MM.1S (cell line): ENCODE measurements around the gene ARHGEF19.
A peak's percentile ranks its signal among the peaks of the same experiment; 100 is the strongest.
"Not testable (repeated sequence)": the region's sequence is repeated elsewhere in the genome, so short reads cannot be mapped to it uniquely, and the experiment has no call there.

Experiments used
- DNase-seq: peaks from one replicate; pipeline ENCODE4 v3.0.0-alpha.2; 2015
- H2AFZ ChIP-seq: fragments of 300-600 bp; sonication (generic); 2 replicates; pipeline ENCODE4 v1.6.0; 2016; ENCODE audit warnings: antibody characterized with exemption, low read length
- H3F3A ChIP-seq: fragments of 300-600 bp; sonication (generic); 2 replicates; pipeline ENCODE4 v1.6.1; 2016; ENCODE audit warnings: mild to moderate bottlenecking, antibody characterized with exemption, low read length, moderate library complexity, mixed read lengths; ENCODE audit not compliant: insufficient read depth
- H3K27ac ChIP-seq: fragments of 300-600 bp; sonication (generic); 2 replicates; pipeline ENCODE4 v1.5.1; 2016; ENCODE audit warnings: mild to moderate bottlenecking, low read length
- H3K27me3 ChIP-seq: fragments of 300-600 bp; sonication (generic); replicated peaks from 2 replicates; pipeline ENCODE4 v1.6.0; 2016; ENCODE audit warnings: low read length; ENCODE audit not compliant: insufficient read depth
- H3K36me3 ChIP-seq: fragments of 300-600 bp; sonication (generic); replicated peaks from 2 replicates; pipeline ENCODE4 v1.6.1; 2016; ENCODE audit warnings: mild to moderate bottlenecking, low read length, mixed read lengths; ENCODE audit not compliant: insufficient read depth
- H3K4me1 ChIP-seq: fragments of 300-600 bp; sonication (generic); 2 replicates; pipeline ENCODE4 v1.6.1; 2016; ENCODE audit warnings: low read length, mixed read lengths
- H3K4me2 ChIP-seq: fragments of 300-600 bp; sonication (generic); 2 replicates; pipeline ENCODE4 v1.6.0; 2016; ENCODE audit warnings: low read depth, low read length
- H3K4me3 ChIP-seq: fragments of 300-600 bp; sonication (generic); 2 replicates; pipeline ENCODE4 v1.5.1; 2016; ENCODE audit warnings: low read length, mixed read lengths
- H3K79me2 ChIP-seq: fragments of 300-600 bp; sonication (generic); 2 replicates; pipeline ENCODE4 v1.6.1; 2016; ENCODE audit warnings: mixed run types, low read length, mixed read lengths
- H3K9ac ChIP-seq: fragments of 300-600 bp; sonication (generic); 2 replicates; pipeline ENCODE4 v1.6.1; 2016; ENCODE audit warnings: low read length, mixed read lengths
- H3K9me2 ChIP-seq: fragments of 300-600 bp; sonication (generic); replicated peaks from 2 replicates; pipeline ENCODE4 v1.6.1; 2016; ENCODE audit warnings: mild to moderate bottlenecking, low read length, mixed read lengths; ENCODE audit not compliant: insufficient read depth
- H3K9me3 ChIP-seq: fragments of 300-600 bp; sonication (generic); replicated peaks from 2 replicates; pipeline ENCODE4 v1.6.1; 2016; ENCODE audit warnings: mild to moderate bottlenecking, low read length, mixed read lengths; ENCODE audit not compliant: insufficient read depth
- H4K20me1 ChIP-seq: fragments of 300-600 bp; sonication (generic); 2 replicates; pipeline ENCODE4 v1.6.1; 2016; ENCODE audit warnings: mild to moderate bottlenecking, low read length, moderate library complexity, mixed read lengths; ENCODE audit not compliant: insufficient read depth
- EZH2 ChIP-seq: fragments of 300-600 bp; sonication (generic); optimal IDR thresholded peaks from 2 replicates; pipeline ENCODE3; 2017; ENCODE audit warnings: low read depth, mild to moderate bottlenecking, antibody characterized with exemption, low read length, mixed read lengths
- EZH2phosphoT487 ChIP-seq: fragments of 300-600 bp; sonication (generic); IDR thresholded peaks from 2 replicates; pipeline ENCODE4 v1.6.1; 2018; ENCODE audit warnings: antibody characterized with exemption, low read length
- TF ChIP-seq, protein P1 (sequence below): fragments of 300-600 bp; sonication (generic); IDR thresholded peaks from 2 replicates; pipeline ENCODE4 v1.5.1; 2016; ENCODE audit warnings: antibody characterized with exemption, low read length, mixed read lengths

The ARHGEF19 gene

DNA sequence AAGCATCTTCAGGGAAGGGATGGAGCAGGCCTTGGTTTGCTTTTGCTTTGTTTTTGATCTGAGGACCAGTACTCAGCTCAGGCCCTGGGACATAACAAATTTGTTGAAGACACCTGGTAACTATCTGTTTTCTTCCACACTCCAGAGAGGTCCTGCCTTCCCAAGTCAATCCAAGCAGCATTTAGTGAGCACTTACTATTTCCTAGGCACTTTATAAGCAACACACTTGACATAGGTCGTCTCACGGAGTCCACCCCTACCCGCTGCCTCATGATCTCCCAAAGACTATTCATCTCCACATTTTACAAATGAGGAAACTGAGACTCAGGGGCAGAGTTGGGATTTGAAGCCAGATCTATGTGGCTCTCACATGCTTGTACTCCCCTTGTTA is 42.2 kb downstream of the ARHGEF19 start:
- no peak overlapping the region for H3K27ac ChIP-seq
- H2AFZ ChIP-seq = no peak overlapping the region
- no peaks in the 10 kb centered on the region for H3K79me2 ChIP-seq
- H3K4me3 ChIP-seq = no peak overlapping the region
- H3K9me2 ChIP-seq = no peaks in the 10 kb centered on the region
- TF ChIP-seq, protein P1, sequence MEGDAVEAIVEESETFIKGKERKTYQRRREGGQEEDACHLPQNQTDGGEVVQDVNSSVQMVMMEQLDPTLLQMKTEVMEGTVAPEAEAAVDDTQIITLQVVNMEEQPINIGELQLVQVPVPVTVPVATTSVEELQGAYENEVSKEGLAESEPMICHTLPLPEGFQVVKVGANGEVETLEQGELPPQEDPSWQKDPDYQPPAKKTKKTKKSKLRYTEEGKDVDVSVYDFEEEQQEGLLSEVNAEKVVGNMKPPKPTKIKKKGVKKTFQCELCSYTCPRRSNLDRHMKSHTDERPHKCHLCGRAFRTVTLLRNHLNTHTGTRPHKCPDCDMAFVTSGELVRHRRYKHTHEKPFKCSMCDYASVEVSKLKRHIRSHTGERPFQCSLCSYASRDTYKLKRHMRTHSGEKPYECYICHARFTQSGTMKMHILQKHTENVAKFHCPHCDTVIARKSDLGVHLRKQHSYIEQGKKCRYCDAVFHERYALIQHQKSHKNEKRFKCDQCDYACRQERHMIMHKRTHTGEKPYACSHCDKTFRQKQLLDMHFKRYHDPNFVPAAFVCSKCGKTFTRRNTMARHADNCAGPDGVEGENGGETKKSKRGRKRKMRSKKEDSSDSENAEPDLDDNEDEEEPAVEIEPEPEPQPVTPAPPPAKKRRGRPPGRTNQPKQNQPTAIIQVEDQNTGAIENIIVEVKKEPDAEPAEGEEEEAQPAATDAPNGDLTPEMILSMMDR = no peak
- no peak for TF ChIP-seq EZH2phosphoT487
- no peak for TF ChIP-seq EZH2
- no peaks in the 10 kb centered on the region for H3F3A ChIP-seq
- no peak overlapping the region for H3K4me2 ChIP-seq
- no peaks in the 10 kb centered on the region for H3K4me1 ChIP-seq
- H3K27me3 ChIP-seq = peaks cover 55% of the 10 kb centered on the region
- H3K36me3 ChIP-seq = no peaks in the 10 kb centered on the region
- H4K20me1 ChIP-seq = no peaks in the 10 kb centered on the region
- no peak for DNase-seq
- no peaks in the 10 kb centered on the region for H3K9me3 ChIP-seq
- no peak overlapping the region for H3K9ac ChIP-seq

DNA sequence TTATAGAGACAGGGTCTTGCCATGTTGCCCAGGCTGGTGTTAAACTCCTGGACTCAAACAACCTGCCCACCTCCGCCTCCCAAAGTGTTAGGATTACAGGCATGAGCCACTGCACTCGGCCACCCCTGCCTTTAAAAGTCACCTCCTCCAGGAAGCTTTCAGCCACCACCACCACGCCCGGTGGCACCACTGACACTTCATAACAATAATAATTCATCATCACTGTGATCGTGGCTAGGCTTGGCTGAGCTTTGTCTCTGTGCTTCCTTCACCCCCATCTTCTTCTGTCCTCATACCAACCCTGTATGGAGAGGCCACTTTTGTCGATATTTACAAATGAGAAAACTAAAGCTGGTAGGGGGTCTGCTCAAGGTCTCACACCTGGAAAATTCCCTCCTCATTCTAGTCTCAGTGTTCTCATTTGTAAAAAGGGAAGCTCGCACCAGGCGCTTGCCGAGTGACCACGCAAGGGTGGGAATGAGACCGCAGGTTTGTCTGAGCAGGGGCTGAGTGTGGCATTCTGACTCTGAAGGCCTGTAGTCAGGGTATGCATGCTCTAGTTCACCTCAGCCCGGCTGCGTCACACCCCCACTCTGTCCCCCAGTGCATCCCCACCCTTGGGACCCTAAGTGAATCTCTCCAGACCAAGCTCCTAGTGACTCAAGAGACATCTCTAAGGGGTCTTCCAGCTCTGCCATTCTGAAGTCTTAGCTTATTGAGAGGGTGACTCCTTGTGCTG is 43.7 kb downstream of the ARHGEF19 start:
- Histone ChIP-seq H3K4me1 (no peaks in the 10 kb centered on the region), H3K9me3 (no peaks in the 10 kb centered on the region), H3F3A (no peaks in the 10 kb centered on the region), H3K4me2 (no peak overlapping the region), H4K20me1 (no peaks in the 10 kb centered on the region), H2AFZ (no peak overlapping the region), H3K9ac (no peak overlapping the region), H3K4me3 (no peak overlapping the region), H3K36me3 (no peaks in the 10 kb centered on the region), H3K9me2 (no peaks in the 10 kb centered on the region), H3K79me2 (no peaks in the 10 kb centered on the region), H3K27ac (no peak overlapping the region), H3K27me3 (peaks cover 45% of the 10 kb centered on the region)
- TF ChIP-seq EZH2 (no peak), EZH2phosphoT487 (no peak)
- TF ChIP-seq, protein P1 = no peak
- DNase-seq = no peak

DNA sequence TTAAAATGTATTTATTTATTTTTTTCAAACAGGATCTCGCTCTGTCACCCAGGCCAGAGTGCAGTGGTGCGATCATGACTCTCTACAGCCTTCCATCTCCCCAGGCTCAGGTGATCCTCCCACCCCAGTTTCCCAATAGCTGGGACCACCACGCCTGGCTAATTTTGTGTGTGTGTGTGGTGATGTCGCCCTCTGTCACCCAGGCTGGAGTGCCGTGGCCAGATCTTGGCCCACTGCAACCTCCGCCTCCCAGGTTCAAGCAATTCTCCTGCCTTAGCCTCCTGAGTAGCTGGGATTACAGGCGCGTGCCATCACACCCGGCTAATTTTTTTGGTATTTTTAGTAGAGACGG is 44.3 kb downstream of the ARHGEF19 start:
- not testable (repeated sequence) for H3K4me3 ChIP-seq, H3K4me1 ChIP-seq, H3K9ac ChIP-seq, H3K27ac ChIP-seq, H4K20me1 ChIP-seq, H3F3A ChIP-seq, H3K79me2 ChIP-seq, H3K9me2 ChIP-seq, DNase-seq, H3K36me3 ChIP-seq, H3K9me3 ChIP-seq, H2AFZ ChIP-seq
- H3K27me3 ChIP-seq = peaks cover 42% of the 10 kb centered on the region
- H3K4me2 ChIP-seq = peak overlapping the region; percentile 63; the same call in 1 of the 2 replicates

DNA sequence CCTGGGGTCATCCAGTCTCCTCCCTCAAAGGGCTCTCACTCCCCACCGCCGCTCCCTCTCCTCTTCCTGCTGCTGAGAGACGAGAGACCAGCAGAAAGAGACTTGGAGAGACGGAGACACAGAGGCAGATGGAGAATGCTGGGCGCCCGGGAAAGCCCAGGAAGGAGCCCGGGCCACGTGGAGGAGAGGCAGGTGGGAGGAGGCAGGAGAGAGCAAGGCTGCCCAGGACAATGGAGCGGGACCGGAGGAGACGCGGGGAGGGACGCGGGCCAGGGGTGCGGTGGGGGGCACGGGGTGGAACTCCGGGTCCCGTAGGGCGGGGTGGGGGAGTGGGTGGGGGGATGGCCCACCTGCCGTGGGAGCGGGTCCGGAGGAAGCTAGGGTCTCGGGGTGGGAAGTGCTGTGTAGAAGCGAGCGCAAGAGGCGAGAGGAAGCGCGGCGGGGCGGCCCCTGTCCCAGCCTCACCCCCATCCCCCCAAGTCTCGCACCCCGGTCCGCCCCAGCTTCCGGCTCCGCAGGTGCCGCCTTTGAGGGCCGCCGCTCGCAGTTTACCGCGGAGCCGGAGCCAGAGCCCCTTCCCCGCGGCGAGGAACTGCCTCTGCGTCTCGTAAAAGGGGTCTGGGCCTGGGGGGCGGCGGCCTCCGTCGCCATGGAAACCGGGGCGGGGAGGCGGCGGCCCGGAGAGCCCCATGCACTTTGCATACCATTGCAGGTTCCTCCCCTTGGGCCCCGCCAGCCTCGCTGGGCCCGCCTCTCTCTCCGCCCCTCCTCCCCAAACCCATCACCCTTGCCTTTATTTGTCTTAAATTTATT is 44.9 kb downstream of the ARHGEF19 start:
- peak overlapping the region; percentile 63; the same call in 1 of the 2 replicates for H3K4me2 ChIP-seq
- H3F3A ChIP-seq = peaks cover 3% of the 10 kb centered on the region; the same call in 1 of the 2 replicates
- H3K4me1 ChIP-seq = no peaks in the 10 kb centered on the region
- H3K9me2 ChIP-seq = no peaks in the 10 kb centered on the region
- no peak overlapping the region for H3K27ac ChIP-seq
- no peaks in the 10 kb centered on the region for H4K20me1 ChIP-seq
- H3K9me3 ChIP-seq = no peaks in the 10 kb centered on the region
- DNase-seq = peak; percentile 42
- no peak for TF ChIP-seq EZH2phosphoT487
- TF ChIP-seq, protein P1 = no peak
- no peak for TF ChIP-seq EZH2
- H3K27me3 ChIP-seq = peaks cover 37% of the 10 kb centered on the region
- peak overlapping the region; percentile 61 for H3K4me3 ChIP-seq
- H3K36me3 ChIP-seq = no peaks in the 10 kb centered on the region
- H2AFZ ChIP-seq = peak overlapping the region; percentile 63
- H3K79me2 ChIP-seq = no peaks in the 10 kb centered on the region
- peak overlapping the region; percentile 13; the same call in 1 of the 2 replicates for H3K9ac ChIP-seq
